NB4 (cell line): ENCODE measurements around the gene SSNA1.

ENCODE experiments used
- MYC ChIP-seq: IDR thresholded peaks from 2 replicates; pipeline ENCODE4 v1.6.1; 2011; ENCODE audit warnings: low read depth, low read length
- POLR2A ChIP-seq: IDR thresholded peaks from 2 replicates; pipeline ENCODE4 v1.6.1; 2011; ENCODE audit warnings: mild to moderate bottlenecking; ENCODE audit not compliant: insufficient read length; ENCODE audit errors: extremely low read depth
- TF ChIP-seq, protein P1 (sequence below): IDR thresholded peaks from one replicate; pipeline ENCODE4 v1.5.1; 2012; ENCODE audit warnings: low read depth, low read length
- TF ChIP-seq, protein P2 (sequence below): IDR thresholded peaks from 2 replicates; pipeline ENCODE4 v1.6.1; 2011; ENCODE audit warnings: low read depth, low read length

DNA sequence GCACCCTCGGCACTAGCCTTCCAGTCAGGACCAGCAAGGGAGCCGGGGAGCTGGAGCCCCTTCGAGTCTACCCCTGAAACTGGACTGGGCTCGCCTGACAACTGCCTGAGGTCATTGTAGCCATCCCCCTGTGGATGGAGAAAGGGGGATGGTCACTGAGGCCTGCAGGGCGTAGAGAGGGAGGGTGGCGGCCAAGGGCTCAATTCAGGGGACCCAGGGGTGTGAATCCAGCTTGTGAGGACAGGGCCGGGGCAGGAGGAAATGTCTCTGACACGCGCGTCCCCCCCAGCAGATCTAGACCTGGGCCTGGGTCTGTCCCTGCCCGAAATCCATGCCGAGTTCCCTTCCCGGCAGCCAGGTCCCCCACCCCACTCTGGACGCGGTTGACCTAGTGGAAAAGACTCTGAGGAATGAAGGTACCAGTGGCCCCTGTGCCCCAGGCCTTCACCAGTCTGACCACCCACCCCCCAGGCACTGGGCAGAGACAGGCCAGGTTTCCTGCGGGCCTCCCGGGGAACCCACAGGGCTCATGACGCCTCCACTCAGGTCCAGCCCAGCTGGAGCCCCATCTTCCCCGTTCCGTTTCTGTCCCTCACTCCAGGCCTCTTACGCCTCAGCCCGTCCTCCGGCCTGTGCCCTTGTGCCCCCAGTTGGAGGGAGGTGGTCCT, 43.0 kb downstream of the SSNA1 start:
- no peak for TF ChIP-seq POLR2A
- TF ChIP-seq, protein P1, sequence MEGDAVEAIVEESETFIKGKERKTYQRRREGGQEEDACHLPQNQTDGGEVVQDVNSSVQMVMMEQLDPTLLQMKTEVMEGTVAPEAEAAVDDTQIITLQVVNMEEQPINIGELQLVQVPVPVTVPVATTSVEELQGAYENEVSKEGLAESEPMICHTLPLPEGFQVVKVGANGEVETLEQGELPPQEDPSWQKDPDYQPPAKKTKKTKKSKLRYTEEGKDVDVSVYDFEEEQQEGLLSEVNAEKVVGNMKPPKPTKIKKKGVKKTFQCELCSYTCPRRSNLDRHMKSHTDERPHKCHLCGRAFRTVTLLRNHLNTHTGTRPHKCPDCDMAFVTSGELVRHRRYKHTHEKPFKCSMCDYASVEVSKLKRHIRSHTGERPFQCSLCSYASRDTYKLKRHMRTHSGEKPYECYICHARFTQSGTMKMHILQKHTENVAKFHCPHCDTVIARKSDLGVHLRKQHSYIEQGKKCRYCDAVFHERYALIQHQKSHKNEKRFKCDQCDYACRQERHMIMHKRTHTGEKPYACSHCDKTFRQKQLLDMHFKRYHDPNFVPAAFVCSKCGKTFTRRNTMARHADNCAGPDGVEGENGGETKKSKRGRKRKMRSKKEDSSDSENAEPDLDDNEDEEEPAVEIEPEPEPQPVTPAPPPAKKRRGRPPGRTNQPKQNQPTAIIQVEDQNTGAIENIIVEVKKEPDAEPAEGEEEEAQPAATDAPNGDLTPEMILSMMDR: no peak
- TF ChIP-seq, protein P2, sequence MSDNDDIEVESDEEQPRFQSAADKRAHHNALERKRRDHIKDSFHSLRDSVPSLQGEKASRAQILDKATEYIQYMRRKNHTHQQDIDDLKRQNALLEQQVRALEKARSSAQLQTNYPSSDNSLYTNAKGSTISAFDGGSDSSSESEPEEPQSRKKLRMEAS: no peak
- no peak for TF ChIP-seq MYC
